Body of pancreas (tissue), 4 donors: ENCODE results near the gene DAGLB.
"Not testable (repeated sequence)": the region's sequence is repeated elsewhere in the genome, so short reads cannot be mapped to it uniquely, and the experiment has no call there.

Experiments
- POLR2A ChIP-seq, 3 donors: fragments of 450-650 bp; IDR thresholded peaks; one replicate each; pipeline ENCODE4 v1.6.1; 2016; ENCODE audit warnings: antibody characterized with exemption in 3 of 3, mild to moderate bottlenecking in 2 of 3
- TF ChIP-seq, protein P1 (sequence below), 7 experiments: fragments of 450-650 bp in 4 of 7; fragments of 200-600 bp in 3 of 7; sonication (generic) in 3 of 7; IDR thresholded peaks; one replicate each; pipeline ENCODE4 v1.5.1; 2016 to 2019; ENCODE audit warnings: antibody characterized with exemption in 7 of 7

DNA sequence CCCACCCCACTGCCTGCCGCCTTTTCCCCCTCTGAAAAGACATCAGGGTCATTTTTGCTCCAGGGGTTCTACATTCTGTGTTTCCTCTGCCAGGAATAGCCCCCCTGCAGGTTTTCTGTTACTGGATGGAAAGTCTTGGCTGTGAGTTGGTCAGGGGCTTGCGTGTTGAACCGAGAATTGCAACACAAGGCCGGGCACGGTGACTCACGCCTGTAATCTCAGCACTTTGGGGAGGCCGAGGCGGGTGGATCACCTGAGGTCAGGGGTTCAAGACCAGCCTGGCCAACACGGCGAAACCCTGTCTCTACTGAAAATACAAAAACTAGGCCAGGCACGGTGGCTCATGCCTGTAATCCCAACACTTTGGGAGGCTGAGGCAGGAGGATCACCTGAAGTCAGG, 2.1 kb upstream of the DAGLB start:
- TF ChIP-seq, protein P1, sequence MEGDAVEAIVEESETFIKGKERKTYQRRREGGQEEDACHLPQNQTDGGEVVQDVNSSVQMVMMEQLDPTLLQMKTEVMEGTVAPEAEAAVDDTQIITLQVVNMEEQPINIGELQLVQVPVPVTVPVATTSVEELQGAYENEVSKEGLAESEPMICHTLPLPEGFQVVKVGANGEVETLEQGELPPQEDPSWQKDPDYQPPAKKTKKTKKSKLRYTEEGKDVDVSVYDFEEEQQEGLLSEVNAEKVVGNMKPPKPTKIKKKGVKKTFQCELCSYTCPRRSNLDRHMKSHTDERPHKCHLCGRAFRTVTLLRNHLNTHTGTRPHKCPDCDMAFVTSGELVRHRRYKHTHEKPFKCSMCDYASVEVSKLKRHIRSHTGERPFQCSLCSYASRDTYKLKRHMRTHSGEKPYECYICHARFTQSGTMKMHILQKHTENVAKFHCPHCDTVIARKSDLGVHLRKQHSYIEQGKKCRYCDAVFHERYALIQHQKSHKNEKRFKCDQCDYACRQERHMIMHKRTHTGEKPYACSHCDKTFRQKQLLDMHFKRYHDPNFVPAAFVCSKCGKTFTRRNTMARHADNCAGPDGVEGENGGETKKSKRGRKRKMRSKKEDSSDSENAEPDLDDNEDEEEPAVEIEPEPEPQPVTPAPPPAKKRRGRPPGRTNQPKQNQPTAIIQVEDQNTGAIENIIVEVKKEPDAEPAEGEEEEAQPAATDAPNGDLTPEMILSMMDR (IDR thresholded peaks at IDR 0.05): not testable (repeated sequence)
- not testable (repeated sequence) for TF ChIP-seq POLR2A (IDR thresholded peaks at IDR 0.05)
